ENCODE measurements around the gene SART3. TPM values are rescaled to one million over a fixed set of nuclear protein-coding genes. Genes with fewer than 3 reads are reported as not detected.

SART3 gene
- total and polyA plus RNA-seq, 11 donors, result 13.3 to 33.2 (median 24.0) TPM

DNA sequence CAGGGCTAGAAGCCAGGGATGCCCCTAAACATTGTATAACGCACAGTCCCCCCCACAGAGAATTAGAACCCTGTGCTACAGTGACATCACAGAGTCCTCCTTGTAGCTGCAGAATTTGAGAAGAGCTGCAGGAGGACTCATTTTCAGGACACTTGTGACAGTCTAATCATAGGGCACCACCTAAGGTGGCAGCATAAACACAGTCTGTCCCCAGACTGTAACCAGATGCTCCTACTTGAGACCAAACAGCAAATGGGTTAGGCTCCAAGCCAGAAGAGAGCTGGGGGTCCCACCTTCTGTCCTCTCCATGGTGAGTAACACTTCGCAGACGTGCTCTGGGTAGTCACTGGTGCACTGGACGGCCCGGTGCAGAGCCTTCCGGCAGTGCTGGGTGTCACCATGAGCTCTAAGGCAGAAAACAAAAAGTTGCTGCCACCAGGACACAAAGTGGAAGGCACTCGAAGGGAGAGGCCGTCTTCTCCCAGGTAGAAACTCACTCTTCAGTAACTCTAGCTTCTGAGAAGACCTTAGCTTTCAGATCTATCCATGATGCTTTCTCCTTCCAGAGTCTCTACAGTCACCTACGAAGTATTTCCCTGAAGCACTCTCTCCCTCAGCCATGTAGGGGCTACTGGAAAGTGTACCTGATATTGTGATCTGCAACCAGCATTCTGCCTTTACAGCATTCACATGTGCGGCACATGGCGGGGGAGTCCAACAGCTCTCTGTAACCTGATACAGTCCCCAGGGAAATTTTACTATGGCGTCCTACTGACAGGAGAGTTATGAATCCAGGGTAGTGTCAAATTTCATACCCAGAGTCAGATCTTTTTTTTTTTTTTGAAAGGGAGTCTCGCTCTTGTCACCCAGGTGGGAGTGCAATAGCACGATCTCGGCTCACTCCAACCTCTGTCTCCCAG, 28.8 kb downstream of the SART3 start:
- no peaks in the 10 kb centered on the region for H3K27me3 ChIP-seq
- ATAC-seq, result no peak
- H3K27ac ChIP-seq, result no peak overlapping the region
- peaks cover 0 to 4% (median 0%) of the 10 kb centered on the region in 12 donors for H3K4me1 ChIP-seq
- H3K36me3 ChIP-seq, result peaks cover 0 to 100% (median 100%) of the 10 kb centered on the region in 9 donors
- TF ChIP-seq, protein P1, sequence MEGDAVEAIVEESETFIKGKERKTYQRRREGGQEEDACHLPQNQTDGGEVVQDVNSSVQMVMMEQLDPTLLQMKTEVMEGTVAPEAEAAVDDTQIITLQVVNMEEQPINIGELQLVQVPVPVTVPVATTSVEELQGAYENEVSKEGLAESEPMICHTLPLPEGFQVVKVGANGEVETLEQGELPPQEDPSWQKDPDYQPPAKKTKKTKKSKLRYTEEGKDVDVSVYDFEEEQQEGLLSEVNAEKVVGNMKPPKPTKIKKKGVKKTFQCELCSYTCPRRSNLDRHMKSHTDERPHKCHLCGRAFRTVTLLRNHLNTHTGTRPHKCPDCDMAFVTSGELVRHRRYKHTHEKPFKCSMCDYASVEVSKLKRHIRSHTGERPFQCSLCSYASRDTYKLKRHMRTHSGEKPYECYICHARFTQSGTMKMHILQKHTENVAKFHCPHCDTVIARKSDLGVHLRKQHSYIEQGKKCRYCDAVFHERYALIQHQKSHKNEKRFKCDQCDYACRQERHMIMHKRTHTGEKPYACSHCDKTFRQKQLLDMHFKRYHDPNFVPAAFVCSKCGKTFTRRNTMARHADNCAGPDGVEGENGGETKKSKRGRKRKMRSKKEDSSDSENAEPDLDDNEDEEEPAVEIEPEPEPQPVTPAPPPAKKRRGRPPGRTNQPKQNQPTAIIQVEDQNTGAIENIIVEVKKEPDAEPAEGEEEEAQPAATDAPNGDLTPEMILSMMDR (IDR thresholded peaks at IDR 0.05), result no peak
- TF ChIP-seq POLR2A (IDR thresholded peaks at IDR 0.05), result no peak
- no peak overlapping the region for H3K4me3 ChIP-seq
- DNase-seq, result no peak
- WGBS, 4 donors, result 92 to 95% (median 94%) methylated on average over 14 to 15 of the region's 15 CpGs
- H3K9me3 ChIP-seq, result no peaks in the 10 kb centered on the region
- intact Hi-C loops (cut with DNase I), result no loop called here

DNA sequence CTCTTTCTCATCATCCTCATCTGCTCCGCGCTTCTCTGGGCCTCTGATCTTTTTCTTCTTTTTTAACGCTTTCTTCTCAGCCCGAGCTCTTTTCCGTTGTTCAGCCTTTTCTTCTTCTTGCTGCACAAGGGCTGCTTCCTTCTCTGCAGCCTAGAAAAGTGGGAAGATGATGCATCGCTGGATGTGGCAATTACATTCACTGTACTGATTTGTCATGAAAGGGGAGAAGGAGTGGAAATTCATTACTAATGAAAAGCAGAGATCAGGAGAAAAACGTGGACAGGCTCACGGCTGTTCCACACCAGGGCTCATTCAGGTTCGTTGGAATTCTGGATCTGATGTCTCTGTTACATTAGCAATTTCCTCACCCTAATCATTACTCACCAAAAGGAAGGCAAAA, 30.8 kb downstream of the SART3 start:
- intact Hi-C loops (cut with DNase I), result no loop called here
- H3K36me3 ChIP-seq, result peaks cover 0 to 100% (median 100%) of the 10 kb centered on the region in 9 donors

DNA sequence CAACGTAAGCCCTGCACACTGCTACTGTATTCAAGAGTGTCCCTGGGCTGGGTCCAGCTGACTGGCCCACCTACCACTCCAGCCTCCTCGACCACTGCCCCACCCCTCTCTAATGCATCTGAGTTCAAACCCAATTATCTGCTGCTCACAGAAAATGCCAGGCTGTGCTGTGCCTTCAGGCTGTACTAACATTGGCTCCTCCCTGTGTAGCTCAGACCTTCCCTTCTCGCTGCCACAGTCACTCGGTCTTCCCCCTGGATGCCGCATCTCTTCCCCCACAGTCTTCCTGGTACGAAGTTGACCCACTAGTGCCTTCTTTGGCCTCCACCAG, 33.8 kb downstream of the SART3 start:
- Histone ChIP-seq H3K4me1 (no peaks in the 10 kb centered on the region), H3K4me3 (no peak overlapping the region), H3K27ac (no peak overlapping the region), H3K36me3 (peaks cover 0 to 100% (median 100%) of the 10 kb centered on the region in 9 donors), H3K27me3 (no peaks in the 10 kb centered on the region), H3K9me3 (no peaks in the 10 kb centered on the region)
- TF ChIP-seq POLR2A (IDR thresholded peaks at IDR 0.05), result no peak
- TF ChIP-seq, protein P1 (IDR thresholded peaks at IDR 0.05), result no peak
- ATAC-seq (no peak), DNase-seq (no peak)
- WGBS, 4 donors, result 83 to 90% (median 86%) methylated on average over 6 of the region's 6 CpGs
- intact Hi-C loops (cut with DNase I), result no loop called here

More for the DNA sequence above, 30.8 kb downstream of the SART3 start:
- no peaks in the 10 kb centered on the region for H3K4me1 ChIP-seq
- no peaks in the 10 kb centered on the region for H3K9me3 ChIP-seq
- ATAC-seq (no peak), DNase-seq (no peak)
- no peak overlapping the region for H3K4me3 ChIP-seq
- TF ChIP-seq, protein P1 (IDR thresholded peaks at IDR 0.05), result no peak
- WGBS, 4 donors, result 92 to 94% (median 94%) methylated on average over 9 of the region's 9 CpGs
- H3K27ac ChIP-seq, result no peak overlapping the region
- H3K27me3 ChIP-seq, result no peaks in the 10 kb centered on the region

DNA sequence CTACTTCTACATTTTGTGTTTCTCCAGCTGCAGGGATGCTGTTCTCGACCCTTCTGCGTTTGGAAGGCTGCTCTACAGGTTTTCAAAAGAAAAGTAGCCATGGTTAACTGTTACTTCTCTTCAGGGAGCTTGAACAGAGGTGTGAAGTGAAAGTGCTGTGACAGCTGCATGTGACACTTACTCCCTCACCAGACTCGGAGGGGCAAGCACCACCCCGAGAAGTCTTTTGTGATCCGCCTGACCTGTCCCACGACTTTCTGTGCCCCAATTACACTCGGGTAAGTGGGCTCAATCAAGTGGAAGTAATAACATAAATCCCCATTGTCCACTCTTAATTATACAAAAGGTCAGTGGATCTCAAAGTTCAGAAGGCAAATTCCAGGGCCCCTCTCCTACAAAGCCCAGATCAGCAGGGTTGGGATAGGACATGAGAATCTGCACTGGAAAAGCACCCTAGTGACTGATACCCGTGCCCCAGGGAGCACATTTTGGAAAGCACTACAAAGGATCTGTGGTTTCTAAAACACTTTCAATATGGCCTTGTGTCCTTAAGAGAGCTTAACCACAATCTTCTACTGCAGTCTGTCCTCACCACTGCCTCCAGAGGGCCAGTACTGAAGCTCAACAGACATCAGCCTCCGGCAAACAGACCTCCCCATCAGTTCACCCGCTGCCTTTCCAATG, 34.3 kb downstream of the SART3 start:
- Histone ChIP-seq H3K27me3 (no peaks in the 10 kb centered on the region), H3K4me1 (no peaks in the 10 kb centered on the region), H3K4me3 (no peak overlapping the region), H3K36me3 (peaks cover 0 to 100% (median 100%) of the 10 kb centered on the region in 9 donors), H3K27ac (no peak overlapping the region), H3K9me3 (no peaks in the 10 kb centered on the region)
- WGBS, 4 donors, result 70 to 79% (median 73%) methylated on average over 10 of the region's 10 CpGs
- intact Hi-C loops (cut with DNase I), result no loop called here
- DNase-seq (no peak), ATAC-seq (no peak)
- no peak for TF ChIP-seq POLR2A (IDR thresholded peaks at IDR 0.05)
- TF ChIP-seq, protein P1 (IDR thresholded peaks at IDR 0.05), result no peak

All from heart left ventricle (tissue), 16 donors.